PFSK-1 (cell line): ENCODE results near the gene CHL1.

Experiments used
- POLR2AphosphoS5 ChIP-seq: IDR thresholded peaks from 2 replicates; pipeline ENCODE4 v1.6.1; 2012; ENCODE audit warnings: low read depth, mild to moderate bottlenecking, control low read depth, low read length, moderate library complexity
- SIN3A ChIP-seq: IDR thresholded peaks from 2 replicates; pipeline ENCODE4 v1.6.1; 2012; ENCODE audit warnings: mild to moderate bottlenecking, low read length, moderate library complexity, borderline replicate concordance; ENCODE audit not compliant: insufficient read depth
- TAF1 ChIP-seq: IDR thresholded peaks from 2 replicates; pipeline ENCODE4 v1.6.1; 2012; ENCODE audit warnings: low read length, control low read depth, borderline replicate concordance; ENCODE audit not compliant: insufficient read depth
- TF ChIP-seq, protein P1 (sequence below), 2 experiments: IDR thresholded peaks; 2 replicates each; pipeline versions ENCODE4 v1.6.1 to v1.8.0; 2011 to 2012; ENCODE audit warnings: low read depth in 2 of 2, low read length in 2 of 2, control low read depth in 1 of 2, inconsistent platforms in 1 of 2, mild to moderate bottlenecking in 1 of 2, moderate library complexity in 1 of 2; ENCODE audit not compliant: insufficient read depth in 1 of 2

DNA sequence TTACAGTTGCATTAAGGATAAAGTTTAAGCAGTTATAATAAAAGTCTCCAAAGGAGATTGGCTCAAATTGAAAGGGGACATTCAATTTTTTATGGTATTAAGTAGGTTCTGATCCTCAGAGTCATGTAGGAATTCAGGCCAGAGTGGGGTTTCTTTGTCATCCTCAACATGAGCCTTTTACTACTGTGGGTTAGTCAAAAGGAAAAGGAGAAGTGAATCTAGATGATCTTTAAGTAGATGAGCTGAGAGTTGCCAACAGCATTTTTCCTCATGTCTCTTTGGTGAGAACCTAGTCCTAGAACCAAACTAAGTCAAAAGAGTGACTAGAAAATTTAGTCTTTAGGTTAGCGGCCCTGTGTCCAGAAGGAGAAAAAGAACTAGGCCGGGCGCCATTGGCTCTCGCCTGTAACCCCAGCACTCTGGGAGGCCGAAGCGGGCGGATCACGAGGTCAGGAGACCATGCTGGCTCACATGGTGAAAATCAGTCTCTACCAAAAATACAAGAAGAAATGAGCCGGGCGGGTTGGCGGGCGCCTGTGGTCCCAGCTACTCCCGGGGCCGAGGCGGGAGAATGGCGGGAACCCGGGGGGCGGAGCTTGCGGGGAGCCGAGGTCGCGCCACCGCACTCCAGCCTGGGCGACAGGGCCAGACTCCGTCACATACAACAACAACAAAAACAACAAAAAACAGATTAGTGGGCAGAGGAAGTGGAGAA, 4.2 kb upstream of the CHL1 start:
- TF ChIP-seq POLR2AphosphoS5, result no peak
- no peak for TF ChIP-seq TAF1
- no peak for TF ChIP-seq SIN3A
- TF ChIP-seq, protein P1, sequence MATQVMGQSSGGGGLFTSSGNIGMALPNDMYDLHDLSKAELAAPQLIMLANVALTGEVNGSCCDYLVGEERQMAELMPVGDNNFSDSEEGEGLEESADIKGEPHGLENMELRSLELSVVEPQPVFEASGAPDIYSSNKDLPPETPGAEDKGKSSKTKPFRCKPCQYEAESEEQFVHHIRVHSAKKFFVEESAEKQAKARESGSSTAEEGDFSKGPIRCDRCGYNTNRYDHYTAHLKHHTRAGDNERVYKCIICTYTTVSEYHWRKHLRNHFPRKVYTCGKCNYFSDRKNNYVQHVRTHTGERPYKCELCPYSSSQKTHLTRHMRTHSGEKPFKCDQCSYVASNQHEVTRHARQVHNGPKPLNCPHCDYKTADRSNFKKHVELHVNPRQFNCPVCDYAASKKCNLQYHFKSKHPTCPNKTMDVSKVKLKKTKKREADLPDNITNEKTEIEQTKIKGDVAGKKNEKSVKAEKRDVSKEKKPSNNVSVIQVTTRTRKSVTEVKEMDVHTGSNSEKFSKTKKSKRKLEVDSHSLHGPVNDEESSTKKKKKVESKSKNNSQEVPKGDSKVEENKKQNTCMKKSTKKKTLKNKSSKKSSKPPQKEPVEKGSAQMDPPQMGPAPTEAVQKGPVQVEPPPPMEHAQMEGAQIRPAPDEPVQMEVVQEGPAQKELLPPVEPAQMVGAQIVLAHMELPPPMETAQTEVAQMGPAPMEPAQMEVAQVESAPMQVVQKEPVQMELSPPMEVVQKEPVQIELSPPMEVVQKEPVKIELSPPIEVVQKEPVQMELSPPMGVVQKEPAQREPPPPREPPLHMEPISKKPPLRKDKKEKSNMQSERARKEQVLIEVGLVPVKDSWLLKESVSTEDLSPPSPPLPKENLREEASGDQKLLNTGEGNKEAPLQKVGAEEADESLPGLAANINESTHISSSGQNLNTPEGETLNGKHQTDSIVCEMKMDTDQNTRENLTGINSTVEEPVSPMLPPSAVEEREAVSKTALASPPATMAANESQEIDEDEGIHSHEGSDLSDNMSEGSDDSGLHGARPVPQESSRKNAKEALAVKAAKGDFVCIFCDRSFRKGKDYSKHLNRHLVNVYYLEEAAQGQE (IDR thresholded peaks at IDR 0.05; ENCODE audit: insufficient read depth in 1 of 2, low read depth in 2 of 2, low read length in 2 of 2), result no peak
